Activated T-cell treated with anti-CD3 and anti-CD28 coated beads for 1 hour (primary cell): ENCODE data around the gene ZGPAT.

Source experiments
- DNase-seq: peaks from one replicate; pipeline ENCODE4 v3.0.0-alpha.2; 2020; ENCODE audit warnings: low read depth

Gene ZGPAT

GRCh38 chr20:63678667-63679465 lies 29.0 kb upstream of the ZGPAT start:
- DNase-seq: no peak

GRCh38 chr20:63679799-63680305 lies 28.0 kb upstream of the ZGPAT start:
- no peak for DNase-seq

- no peak for DNase-seq
These were observed 27.4 kb upstream of the ZGPAT start for GRCh38 chr20:63680427-63680826.

- DNase-seq: no peak
These were observed 26.8 kb upstream of the ZGPAT start for GRCh38 chr20:63680857-63681608.

- DNase-seq: no peak
These were observed 26.2 kb upstream of the ZGPAT start for GRCh38 chr20:63681609-63682142.

- no peak for DNase-seq
These were observed 25.3 kb upstream of the ZGPAT start for GRCh38 chr20:63682384-63683139.

GRCh38 chr20:63685269-63686026 lies 22.4 kb upstream of the ZGPAT start:
- DNase-seq: no peak

GRCh38 chr20:63686094-63686491 lies 21.7 kb upstream of the ZGPAT start:
- no peak for DNase-seq

- DNase-seq: no peak
These were observed 21.1 kb upstream of the ZGPAT start for GRCh38 chr20:63686492-63687321.

- no peak for DNase-seq
These were observed 20.2 kb upstream of the ZGPAT start for GRCh38 chr20:63687419-63688178.

GRCh38 chr20:63688228-63689045 lies 19.4 kb upstream of the ZGPAT start:
- no peak for DNase-seq

- DNase-seq: no peak
These were observed 18.5 kb upstream of the ZGPAT start for GRCh38 chr20:63689046-63690002.

GRCh38 chr20:63690003-63690897 lies 17.6 kb upstream of the ZGPAT start:
- DNase-seq: no peak

GRCh38 chr20:63690898-63691710 lies 16.7 kb upstream of the ZGPAT start:
- DNase-seq: no peak

- no peak for DNase-seq
These were observed 16.0 kb upstream of the ZGPAT start for GRCh38 chr20:63691711-63692435.
